CMK (cell line): ENCODE data around the gene POP4.
"Not testable (repeated sequence)": the region's sequence is repeated elsewhere in the genome, so short reads cannot be mapped to it uniquely, and the experiment has no call there.

ENCODE experiments used
- DNase-seq: peaks from one replicate; pipeline ENCODE4 v3.0.0-alpha.2; 2010; ENCODE audit warnings: low read depth

Gene POP4

GRCh38 chr19:29605653-29606419, at the start of gene POP4:
TSS of gene POP4 (plus strand) at chr19:29606283. CDS start at chr19:29606319, 36 bp downstream.
- peak; percentile 87 for DNase-seq

- DNase-seq: not testable (repeated sequence)
Observed at GRCh38 chr19:29559110-29559509, 47.0 kb upstream of the POP4 start.

GRCh38 chr19:29559743-29560142, 46.3 kb upstream of the POP4 start:
- no peak for DNase-seq

GRCh38 chr19:29560313-29561075, 45.6 kb upstream of the POP4 start:
- DNase-seq: no peak

- no peak for DNase-seq
Observed at GRCh38 chr19:29561601-29562000, 44.5 kb upstream of the POP4 start.

- no peak for DNase-seq
Observed at GRCh38 chr19:29562299-29563297, 43.5 kb upstream of the POP4 start.

- DNase-seq: no peak
Observed at GRCh38 chr19:29563486-29564101, 42.5 kb upstream of the POP4 start.

GRCh38 chr19:29564574-29565005, 41.5 kb upstream of the POP4 start:
- DNase-seq: no peak

- DNase-seq: no peak
Observed at GRCh38 chr19:29565171-29565570, 40.9 kb upstream of the POP4 start.

GRCh38 chr19:29566496-29567054, 39.5 kb upstream of the POP4 start:
- DNase-seq: no peak

- no peak for DNase-seq
Observed at GRCh38 chr19:29567366-29567915, 38.6 kb upstream of the POP4 start.

- no peak for DNase-seq
Observed at GRCh38 chr19:29568036-29569025, 37.8 kb upstream of the POP4 start.

- DNase-seq: no peak
Observed at GRCh38 chr19:29569038-29569911, 36.8 kb upstream of the POP4 start.

GRCh38 chr19:29571181-29571580, 34.9 kb upstream of the POP4 start:
- no peak for DNase-seq

- DNase-seq: no peak
Observed at GRCh38 chr19:29573486-29573885, 32.6 kb upstream of the POP4 start.

GRCh38 chr19:29574510-29574909, 31.6 kb upstream of the POP4 start:
- no peak for DNase-seq

GRCh38 chr19:29576046-29576606, 30.0 kb upstream of the POP4 start:
- no peak for DNase-seq
